GM19467 (cell line): Measurements from ENCODE around the gene IFT80.
"Not testable (repeated sequence)": the region's sequence is repeated elsewhere in the genome, so short reads cannot be mapped to it uniquely, and the experiment has no call there.

Experiments
- ATAC-seq: cut with Tn5 transposase; IDR thresholded peaks from one replicate; pipeline ENCODE4 v1.9.1; 2021; ENCODE audit warnings: mild to moderate bottlenecking, moderate library complexity; ENCODE audit not compliant: unreplicated experiment

The IFT80 gene

DNA sequence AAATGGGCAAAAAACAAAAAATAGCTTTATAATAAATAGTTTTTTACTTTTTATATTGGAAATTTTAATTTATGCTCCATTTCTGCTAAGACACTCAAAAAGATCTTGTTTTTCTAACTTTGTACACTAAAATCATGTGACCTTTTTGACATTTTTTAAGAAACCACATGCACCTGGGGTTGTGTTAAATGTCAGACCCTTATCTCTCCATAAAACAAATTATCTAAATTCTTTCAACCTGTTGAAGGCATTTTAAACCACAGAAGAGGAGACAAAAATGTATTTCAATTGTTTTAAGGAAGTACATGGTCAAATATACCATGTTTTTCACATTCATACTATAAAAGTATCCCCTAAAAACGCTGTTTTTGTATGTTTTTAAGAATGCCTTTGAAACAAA, 29.2 kb downstream of the IFT80 start:
- no peak for ATAC-seq

DNA sequence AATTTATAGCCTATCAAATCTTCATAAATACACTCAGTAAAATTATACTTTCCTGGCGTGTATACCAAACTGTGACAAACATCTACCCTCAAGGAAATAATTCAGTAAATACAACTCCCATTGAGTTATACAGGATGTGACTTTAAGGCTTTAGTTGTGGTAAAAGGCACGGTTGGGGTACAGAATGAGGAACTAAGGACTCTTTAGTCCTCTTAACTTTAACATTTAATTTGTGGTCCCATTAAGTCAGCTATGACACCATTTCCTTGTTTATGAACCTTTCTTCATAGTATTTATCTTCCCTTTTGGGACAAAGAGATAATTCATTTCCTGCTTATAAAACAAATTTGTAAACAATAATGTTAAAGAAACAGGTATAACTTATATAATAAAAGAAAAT, 30.2 kb downstream of the IFT80 start:
- ATAC-seq, result peak; percentile 76

DNA sequence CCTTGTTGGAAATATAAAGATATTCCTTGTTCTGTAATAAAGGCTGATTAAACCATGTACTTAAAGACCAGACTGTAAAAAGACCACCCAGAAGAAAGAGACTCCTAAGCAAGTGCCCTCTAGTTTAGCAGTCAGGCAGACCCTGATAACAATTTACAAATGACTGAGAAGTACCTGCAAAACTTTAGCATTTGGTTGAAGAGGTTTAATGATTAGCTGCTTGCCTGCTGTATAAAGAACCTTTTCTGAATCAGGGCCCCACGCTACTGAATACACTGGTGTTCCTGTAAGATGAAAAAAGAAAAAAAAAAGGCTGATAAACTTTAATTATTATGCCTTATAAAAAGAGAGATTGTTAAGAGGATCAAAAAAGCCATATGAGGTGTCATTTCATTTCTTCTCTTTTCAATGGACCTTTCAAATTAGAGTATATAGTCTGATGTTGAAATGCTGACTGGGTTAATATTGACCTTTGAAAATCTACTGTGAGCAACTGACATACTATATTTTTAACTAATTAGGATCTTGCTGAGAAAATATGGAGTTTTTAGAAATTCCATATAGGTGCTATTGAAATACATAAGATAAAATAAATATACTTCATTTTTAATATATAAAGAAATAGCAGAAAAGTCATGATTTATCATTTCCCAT, 33.0 kb downstream of the IFT80 start:
- no peak for ATAC-seq

DNA sequence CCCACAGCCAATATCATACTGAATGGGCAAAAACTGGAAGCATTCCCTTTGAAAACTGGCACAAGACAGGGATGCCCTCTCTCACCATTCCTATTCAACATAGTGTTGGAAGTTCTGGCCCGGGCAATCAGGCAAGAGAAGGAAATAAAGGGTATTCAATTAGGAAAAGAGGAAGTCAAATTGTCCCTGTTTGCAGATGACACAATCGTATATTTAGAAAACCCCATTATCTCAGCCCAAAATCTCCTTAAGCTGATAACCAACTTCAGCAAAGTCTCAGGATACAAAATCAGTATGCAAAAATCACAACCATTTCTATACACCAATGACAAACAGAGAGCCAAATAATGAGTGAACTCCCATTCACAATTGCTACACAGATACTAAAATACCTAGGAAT, 36.1 kb downstream of the IFT80 start:
- not testable (repeated sequence) for ATAC-seq

DNA sequence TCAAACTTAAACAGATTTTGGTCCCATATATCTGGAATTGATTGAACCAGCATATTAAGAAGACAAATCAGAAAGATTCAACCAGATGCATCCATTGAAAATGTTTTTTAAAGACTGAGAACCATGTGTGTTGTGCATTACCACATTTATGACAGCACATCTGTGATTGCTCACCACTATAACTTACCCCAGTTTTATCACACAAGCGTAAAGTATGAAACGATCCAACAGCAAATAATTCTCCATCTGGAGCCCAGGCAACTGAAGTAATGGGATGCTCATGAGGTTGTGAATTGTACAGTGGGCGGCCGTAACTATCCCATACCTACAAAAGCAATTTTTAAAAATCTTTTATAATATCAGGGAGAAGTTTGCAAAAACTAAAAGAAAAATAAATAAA, 43.2 kb downstream of the IFT80 start:
- no peak for ATAC-seq

- no peak for ATAC-seq
These were observed 52.5 kb downstream of the IFT80 start for GRCh38 chr3:160346511-160346910.

GRCh38 chr3:160343132-160343531, 55.9 kb downstream of the IFT80 start:
- no peak for ATAC-seq

DNA sequence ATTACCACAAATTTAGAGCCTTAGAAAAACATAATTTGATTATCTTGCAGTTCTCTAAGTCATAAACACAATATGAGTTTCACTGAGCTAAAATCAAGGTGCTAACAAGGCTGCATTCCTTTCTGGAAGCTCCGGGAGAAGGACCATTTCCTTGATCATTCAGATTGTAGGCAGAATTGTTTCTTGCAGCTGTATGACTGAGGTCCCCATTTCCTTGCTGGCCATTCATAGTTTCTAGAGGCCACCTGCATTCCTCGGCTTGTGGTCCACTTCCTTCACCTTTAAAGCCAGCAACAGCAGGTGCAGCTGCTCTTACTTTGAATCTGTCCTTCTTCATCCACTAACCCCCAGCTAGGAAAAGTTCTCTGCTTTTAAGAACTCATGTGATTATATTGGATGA, 58.7 kb downstream of the IFT80 start:
- ATAC-seq, result no peak

- ATAC-seq, result no peak
These were observed 67.7 kb downstream of the IFT80 start for GRCh38 chr3:160331127-160331937.

DNA sequence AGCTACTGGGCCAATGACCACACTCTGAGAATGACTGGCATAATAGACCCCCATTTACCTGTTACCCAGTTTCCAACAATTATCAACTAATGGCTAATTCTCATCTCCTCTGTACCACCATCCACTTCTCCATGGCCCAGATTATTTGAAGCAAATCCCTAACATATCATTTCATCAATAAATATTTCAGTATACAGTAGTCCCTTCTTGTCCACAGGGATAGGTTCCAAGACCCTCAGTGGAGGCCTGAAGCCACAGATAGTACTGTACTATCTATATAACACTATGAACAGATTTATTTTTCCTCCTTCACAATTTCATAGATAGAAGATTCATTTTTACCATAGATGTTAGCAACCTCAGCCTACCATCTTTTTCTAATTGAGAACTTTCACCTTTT, 68.3 kb downstream of the IFT80 start:
- no peak for ATAC-seq

DNA sequence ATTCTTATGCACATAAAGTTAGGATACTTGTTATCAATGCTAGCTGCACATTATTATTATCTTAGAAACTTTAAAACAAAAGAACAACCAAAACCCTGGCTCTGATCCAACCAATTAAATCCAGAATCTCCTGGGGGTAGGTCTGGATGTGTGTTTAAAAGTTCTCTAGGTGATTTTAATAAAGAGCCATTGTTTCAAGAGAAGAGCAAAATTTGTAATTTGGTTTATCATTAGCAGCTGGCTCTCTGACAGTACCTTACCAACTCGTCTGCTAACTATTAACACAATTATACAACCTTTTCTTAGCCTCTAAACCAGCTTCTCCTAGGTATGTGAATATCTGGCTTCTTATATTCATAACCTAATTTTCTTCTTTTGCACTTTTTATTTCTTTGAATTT, 68.9 kb downstream of the IFT80 start:
- ATAC-seq, result no peak

DNA sequence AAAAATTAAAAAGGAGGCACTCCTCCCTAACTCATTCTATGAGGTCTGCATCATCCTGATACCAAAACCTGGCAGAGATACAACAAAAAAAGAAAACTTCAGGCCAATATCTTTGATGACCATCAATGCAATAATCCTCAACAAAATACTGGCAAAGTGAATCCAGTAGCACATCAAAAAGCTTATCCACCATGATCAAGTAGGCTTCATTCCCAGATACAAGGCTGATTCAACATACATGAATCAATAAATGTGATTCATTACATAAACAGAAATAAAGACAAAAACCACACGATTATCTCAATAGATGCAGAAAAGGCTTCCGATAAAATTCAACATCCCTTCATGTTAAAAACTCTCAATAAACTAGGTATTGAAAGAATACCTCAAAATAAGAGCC, 72.7 kb downstream of the IFT80 start:
- ATAC-seq, result not testable (repeated sequence)

GRCh38 chr3:160321821-160322220, 77.2 kb downstream of the IFT80 start:
- ATAC-seq, result not testable (repeated sequence)

- no peak for ATAC-seq
These were observed 79.7 kb downstream of the IFT80 start for GRCh38 chr3:160319322-160319721.

DNA sequence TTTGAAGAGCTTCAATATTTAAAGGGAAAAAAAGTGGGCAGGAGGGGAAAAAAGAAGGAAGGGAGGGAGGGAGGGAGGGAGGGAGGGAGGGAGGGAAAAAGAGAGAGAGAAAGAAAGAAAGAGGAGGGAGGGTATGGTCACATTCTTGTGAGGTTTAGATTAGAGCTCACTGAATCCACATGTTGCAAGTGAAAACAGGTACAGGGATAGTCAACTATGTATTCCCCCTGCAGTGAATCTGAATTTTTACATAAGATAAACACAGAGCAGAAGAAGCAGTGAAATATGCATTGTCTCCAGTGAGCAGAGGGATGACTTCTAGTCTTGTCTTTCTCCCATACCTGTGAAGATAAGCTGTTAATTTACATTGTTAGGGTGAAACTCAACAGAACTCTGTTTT, 84.0 kb downstream of the IFT80 start:
- ATAC-seq, result no peak

DNA sequence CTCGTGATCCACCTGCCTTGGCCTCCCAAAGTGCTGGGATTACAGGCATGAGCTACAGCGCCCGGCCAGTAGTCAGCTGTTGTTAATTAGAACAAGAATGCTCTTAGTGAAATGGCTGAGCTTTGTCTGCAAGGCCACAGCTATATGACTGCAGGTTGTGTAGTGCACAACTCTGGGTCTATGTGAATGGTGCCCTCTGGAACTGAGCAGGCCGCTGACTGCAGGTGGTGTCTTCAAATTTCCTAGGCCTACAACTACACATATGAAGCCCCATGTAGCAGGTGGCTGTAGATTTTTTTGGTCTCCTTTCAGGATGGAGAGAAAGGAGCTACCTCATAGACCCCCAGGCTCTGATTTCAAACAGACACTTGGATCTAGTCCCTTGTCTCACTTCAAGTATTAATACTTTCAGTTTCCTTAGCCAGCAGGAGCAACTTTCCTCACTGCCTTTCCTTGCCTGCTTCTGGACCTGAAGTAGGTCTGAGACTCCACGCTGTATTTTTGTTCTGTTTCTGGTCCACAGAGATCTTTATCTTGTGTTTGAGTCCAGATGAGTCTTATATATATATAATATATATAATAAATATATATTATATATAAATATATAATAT, 86.9 kb downstream of the IFT80 start:
- no peak for ATAC-seq

GRCh38 chr3:160302806-160303205, 96.2 kb downstream of the IFT80 start:
- no peak for ATAC-seq

DNA sequence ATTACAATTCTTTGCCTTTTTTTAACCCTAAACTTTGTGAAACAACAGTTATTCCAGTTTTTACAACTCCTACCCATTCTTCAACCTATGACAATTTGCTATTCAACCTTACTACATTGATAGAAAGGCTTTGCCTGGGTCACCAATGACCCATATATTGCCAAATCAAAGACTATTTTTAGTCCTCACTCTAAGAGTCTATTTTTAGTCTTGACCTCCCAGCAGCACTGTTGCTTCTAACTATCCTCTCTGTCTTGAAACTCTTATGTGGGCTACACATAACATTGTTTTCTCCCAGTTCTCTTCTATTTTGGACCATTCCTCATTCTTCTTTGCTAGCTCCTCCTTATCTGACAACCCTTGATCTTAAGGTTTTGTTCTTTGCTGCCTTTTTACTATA, 102.4 kb downstream of the IFT80 start:
- ATAC-seq, result no peak

GRCh38 chr3:160291909-160292299, 107.1 kb downstream of the IFT80 start:
- ATAC-seq, result no peak

DNA sequence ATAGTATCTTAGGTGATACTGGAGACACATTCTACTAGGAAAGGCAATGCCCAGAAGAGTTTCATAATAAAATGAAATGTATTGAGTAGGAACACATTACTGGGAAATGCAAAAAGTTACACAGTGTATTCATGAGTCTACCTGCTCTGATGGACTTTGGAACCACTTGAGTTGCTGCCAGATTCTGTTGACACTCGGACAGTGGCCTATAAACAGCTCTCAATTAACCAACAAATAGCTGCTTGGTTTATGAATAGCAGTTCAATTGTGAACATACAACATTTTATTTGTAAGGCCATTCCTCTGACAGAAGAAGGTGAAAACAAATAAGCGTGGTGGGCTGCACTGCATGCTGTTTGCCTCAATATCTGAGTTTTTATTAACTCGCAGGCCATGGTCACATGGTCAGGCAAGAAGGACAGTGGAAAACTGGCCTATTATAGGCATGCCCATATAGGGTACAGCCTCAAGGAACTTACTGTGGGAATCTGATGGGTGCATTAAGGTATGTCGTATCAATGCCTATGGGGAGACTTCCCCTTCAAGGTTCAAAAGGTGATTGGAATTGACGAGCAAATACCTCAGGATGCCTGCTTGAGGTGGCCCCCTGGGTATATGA, 107.6 kb downstream of the IFT80 start:
- ATAC-seq, result no peak

DNA sequence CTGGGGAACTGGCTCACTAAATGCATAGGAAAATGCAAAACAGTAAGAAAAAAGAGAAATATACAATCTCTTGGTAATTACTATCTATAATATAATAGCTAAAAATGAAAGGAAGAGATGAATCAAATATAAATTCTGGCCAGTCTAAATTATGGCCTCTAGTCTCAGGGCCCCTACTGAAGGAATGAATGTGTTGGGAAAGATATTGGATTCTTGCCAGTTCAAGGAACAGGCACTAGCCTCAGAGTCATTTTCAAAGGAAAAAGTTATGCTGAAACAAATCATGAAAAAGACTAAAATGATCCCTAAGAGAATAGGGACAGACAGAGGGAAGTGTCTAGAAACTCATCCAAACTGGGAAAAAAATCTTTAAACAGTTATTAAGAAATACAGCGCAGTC, 111.4 kb downstream of the IFT80 start:
- no peak for ATAC-seq

DNA sequence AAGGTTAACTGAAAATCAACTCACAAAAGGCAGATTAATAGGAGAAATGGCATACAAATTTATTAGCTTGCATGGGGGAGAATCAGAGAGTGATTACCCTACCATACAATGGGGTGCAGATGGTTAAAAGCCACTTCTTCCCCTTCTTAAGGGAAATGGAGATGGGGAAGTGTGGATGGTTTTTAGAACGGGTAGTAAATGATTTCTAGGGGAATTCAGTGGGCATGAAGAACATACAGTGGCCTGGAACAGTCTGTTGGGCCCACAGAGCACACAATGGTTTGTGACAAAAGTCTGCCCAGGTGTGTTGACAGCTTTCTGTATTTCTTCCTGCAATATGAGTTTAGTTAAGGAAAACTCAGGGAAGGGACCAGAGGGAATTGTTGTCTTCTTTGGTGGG, 112.8 kb downstream of the IFT80 start:
- no peak for ATAC-seq
